ENCODE results near the gene MAN1A2.

Gene MAN1A2

DNA sequence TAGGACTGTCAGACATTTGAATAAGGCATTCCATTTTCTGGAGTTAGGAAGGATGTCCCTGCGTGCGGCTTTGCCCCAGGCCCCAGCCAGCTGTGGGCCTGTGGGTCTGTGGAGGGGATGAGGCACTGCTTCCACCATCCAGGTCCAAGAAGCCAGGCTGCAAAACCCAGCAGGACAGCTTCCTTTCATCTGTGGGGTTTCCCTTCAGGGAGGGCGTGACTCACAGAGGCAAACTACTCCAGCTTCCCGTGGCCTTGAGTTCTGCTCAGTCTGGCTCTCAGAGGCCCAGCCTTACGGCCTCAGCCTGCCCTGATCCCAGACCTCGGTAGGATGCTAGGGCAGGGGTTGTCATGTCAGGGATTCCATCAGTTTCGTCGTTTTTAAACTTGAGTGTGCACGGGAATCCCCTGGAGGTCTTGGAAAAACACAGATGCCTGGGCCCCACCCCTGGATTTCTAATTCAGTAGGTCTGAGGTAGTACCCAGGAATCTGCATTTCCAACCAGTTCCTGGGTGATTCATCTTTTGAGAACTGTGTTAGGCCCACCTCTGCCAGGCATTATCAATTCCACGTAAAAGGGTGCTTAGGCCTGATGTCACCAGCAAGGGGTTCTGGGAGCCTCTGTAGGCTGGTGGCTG is 206.3 kb downstream of the MAN1A2 start:
- H4K20me1 ChIP-seq (ENCODE audit: control insufficient read depth, insufficient read depth, low read depth, low read length) = no peaks in the 10 kb centered on the region

DNA sequence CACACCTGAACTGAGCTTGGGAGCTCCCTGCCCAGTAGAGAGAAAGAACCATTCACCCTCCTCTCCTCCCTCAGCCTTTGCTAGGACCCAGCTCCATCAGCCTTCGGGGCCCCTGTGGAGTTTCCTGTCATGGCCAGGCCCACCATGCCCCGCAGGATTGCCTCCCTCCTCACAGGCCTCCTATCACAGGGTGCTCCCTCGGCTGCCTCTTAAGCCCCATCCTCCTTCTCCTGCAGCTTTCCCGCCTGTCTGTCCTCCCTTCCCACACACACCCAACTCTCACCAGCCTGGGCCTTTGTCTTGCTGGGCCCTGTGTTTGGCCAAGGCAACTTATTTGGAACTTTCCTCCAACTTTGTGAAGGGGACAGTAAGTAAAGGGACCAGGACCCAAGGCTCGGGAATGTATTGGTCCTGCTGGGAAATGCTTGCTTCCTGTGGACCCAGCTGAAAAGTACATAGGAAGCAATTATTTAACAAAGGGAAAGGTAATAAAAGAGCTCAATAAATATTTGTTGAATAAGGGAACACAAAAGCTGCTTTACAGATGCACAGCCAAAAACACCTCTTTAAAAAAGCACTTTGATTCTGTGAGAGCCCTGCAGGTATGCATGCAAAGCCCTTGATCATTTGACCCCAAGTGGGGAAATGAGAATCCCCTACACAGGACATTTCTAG is 207.0 kb downstream of the MAN1A2 start:
- Histone ChIP-seq H3K27me3 (ENCODE audit: control insufficient read depth, low read length) (no peaks in the 10 kb centered on the region), H3K4me3 (ENCODE audit: low read length) (no peak overlapping the region), H4K20me1 (ENCODE audit: control insufficient read depth, insufficient read depth, low read depth, low read length) (no peaks in the 10 kb centered on the region), H3K27ac (ENCODE audit: low read depth, low read length) (no peak overlapping the region), H3K9me3 (ENCODE audit: control insufficient read depth, insufficient read depth, low read length) (no peaks in the 10 kb centered on the region), H3K4me2 (ENCODE audit: low read length) (no peak overlapping the region), H3F3A (ENCODE audit: control insufficient read depth, insufficient read depth) (no peaks in the 10 kb centered on the region), H3K36me3 (ENCODE audit: control insufficient read depth, low read length) (no peaks in the 10 kb centered on the region), H3K4me1 (ENCODE audit: control insufficient read depth, low read length) (no peaks in the 10 kb centered on the region), H3K79me2 (ENCODE audit: control insufficient read depth, low read length) (no peaks in the 10 kb centered on the region), H3K9me2 (replicated peaks; ENCODE audit: control insufficient read depth, low read length) (no peaks in the 10 kb centered on the region)
- TF ChIP-seq, protein P1, sequence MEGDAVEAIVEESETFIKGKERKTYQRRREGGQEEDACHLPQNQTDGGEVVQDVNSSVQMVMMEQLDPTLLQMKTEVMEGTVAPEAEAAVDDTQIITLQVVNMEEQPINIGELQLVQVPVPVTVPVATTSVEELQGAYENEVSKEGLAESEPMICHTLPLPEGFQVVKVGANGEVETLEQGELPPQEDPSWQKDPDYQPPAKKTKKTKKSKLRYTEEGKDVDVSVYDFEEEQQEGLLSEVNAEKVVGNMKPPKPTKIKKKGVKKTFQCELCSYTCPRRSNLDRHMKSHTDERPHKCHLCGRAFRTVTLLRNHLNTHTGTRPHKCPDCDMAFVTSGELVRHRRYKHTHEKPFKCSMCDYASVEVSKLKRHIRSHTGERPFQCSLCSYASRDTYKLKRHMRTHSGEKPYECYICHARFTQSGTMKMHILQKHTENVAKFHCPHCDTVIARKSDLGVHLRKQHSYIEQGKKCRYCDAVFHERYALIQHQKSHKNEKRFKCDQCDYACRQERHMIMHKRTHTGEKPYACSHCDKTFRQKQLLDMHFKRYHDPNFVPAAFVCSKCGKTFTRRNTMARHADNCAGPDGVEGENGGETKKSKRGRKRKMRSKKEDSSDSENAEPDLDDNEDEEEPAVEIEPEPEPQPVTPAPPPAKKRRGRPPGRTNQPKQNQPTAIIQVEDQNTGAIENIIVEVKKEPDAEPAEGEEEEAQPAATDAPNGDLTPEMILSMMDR (IDR thresholded peaks at IDR 0.05; ENCODE audit: low read depth, low read length, poor library complexity, severe bottlenecking) = no peak
- TF ChIP-seq EZH2phosphoT487 (IDR thresholded peaks at IDR 0.05; ENCODE audit: borderline replicate concordance, low read length) = no peak

More for the DNA sequence above, 206.3 kb downstream of the MAN1A2 start:
- H3K4me2 ChIP-seq (ENCODE audit: low read length) = no peak overlapping the region
- no peak for TF ChIP-seq EZH2phosphoT487 (IDR thresholded peaks at IDR 0.05; ENCODE audit: borderline replicate concordance, low read length)
- TF ChIP-seq, protein P1 (IDR thresholded peaks at IDR 0.05; ENCODE audit: low read depth, low read length, poor library complexity, severe bottlenecking) = no peak
- no peaks in the 10 kb centered on the region for H3K36me3 ChIP-seq (ENCODE audit: control insufficient read depth, low read length)
- no peaks in the 10 kb centered on the region for H3F3A ChIP-seq (ENCODE audit: control insufficient read depth, insufficient read depth)
- H3K27ac ChIP-seq (ENCODE audit: low read depth, low read length) = no peak overlapping the region
- no peaks in the 10 kb centered on the region for H3K27me3 ChIP-seq (ENCODE audit: control insufficient read depth, low read length)
- H3K4me3 ChIP-seq (ENCODE audit: low read length) = no peak overlapping the region
- no peaks in the 10 kb centered on the region for H3K9me3 ChIP-seq (ENCODE audit: control insufficient read depth, insufficient read depth, low read length)
- no peaks in the 10 kb centered on the region for H3K9me2 ChIP-seq (replicated peaks; ENCODE audit: control insufficient read depth, low read length)
- H3K79me2 ChIP-seq (ENCODE audit: control insufficient read depth, low read length) = no peaks in the 10 kb centered on the region
- H3K4me1 ChIP-seq (ENCODE audit: control insufficient read depth, low read length) = no peaks in the 10 kb centered on the region

DNA sequence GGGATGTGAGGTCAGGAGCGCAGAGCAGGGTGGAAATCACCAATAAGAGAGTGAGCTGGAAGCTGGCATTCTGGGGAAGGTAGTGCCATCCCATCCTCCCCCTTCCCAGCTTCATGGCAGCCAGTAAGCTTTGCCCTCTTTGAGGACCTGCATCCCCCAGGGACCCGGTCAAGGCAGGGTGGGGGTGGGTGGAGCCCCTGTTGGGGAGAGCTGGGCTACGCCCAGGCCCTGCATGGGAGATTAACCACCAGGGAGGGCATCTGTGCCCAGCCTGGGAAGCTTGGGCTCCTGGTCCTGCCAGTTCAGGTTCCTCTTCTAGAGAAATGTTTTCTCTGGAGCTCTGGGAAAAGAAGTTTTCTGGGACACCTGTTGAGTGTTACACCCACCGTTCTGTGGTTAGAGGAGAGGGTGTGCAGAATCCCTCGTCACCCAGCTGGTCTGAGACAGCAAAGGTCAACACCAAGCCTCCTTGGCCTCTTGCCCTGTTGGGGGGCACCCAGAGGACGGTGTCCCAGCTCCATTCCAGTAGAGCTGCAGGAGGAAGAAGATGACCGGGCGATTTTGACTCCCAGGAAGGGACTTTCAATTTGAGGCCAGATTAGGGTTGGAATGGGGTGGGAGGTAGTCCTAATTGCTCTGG is 208.5 kb downstream of the MAN1A2 start:
- Histone ChIP-seq H3K4me3 (ENCODE audit: low read length) (no peak overlapping the region), H3K9me2 (replicated peaks; ENCODE audit: control insufficient read depth, low read length) (no peaks in the 10 kb centered on the region), H3K9me3 (ENCODE audit: control insufficient read depth, insufficient read depth, low read length) (no peaks in the 10 kb centered on the region), H3K27ac (ENCODE audit: low read depth, low read length) (no peak overlapping the region), H3K79me2 (ENCODE audit: control insufficient read depth, low read length) (no peaks in the 10 kb centered on the region), H3K4me2 (ENCODE audit: low read length) (no peak overlapping the region), H3K4me1 (ENCODE audit: control insufficient read depth, low read length) (no peaks in the 10 kb centered on the region), H4K20me1 (ENCODE audit: control insufficient read depth, insufficient read depth, low read depth, low read length) (no peaks in the 10 kb centered on the region), H3K27me3 (ENCODE audit: control insufficient read depth, low read length) (no peaks in the 10 kb centered on the region), H3F3A (ENCODE audit: control insufficient read depth, insufficient read depth) (no peaks in the 10 kb centered on the region), H3K36me3 (ENCODE audit: control insufficient read depth, low read length) (no peaks in the 10 kb centered on the region)
- TF ChIP-seq EZH2phosphoT487 (IDR thresholded peaks at IDR 0.05; ENCODE audit: borderline replicate concordance, low read length) = no peak
- TF ChIP-seq, protein P1 (IDR thresholded peaks at IDR 0.05; ENCODE audit: low read depth, low read length, poor library complexity, severe bottlenecking) = no peak
